IMR-90 (cell line): ENCODE data around the gene OPCML. TPM values are rescaled to one million over a fixed set of nuclear protein-coding genes. Genes with fewer than 3 reads are reported as not detected.

Experiments
- ATAC-seq: fragments of 200-7000 bp; cut with Tn5 transposase; 2 replicates; pipeline ENCODE4 v1.9.1; 2020; ENCODE audit warnings: low read depth, mild to moderate bottlenecking, moderate library complexity
- BruUV-seq: library from RNA; stranded (reverse); fragments of 400-500 nt; replicated peaks from 2 replicates; lab custom pipeline; 2021; lab: Mats Ljungman, UMichigan
- CTCF ChIA-PET: fragments of 300-600 bp; formaldehyde crosslinking; extraction: SDS; loops from one replicate; lab custom pipeline; 2021; ENCODE audit warnings: antibody characterized with exemption; lab: Yijun Ruan, JAX
- POLR2A ChIA-PET: fragments of 300-600 bp; sonication (Branson Sonifier 250); formaldehyde crosslinking; loops from one replicate; lab custom pipeline; 2022; ENCODE audit warnings: antibody characterized with exemption; ENCODE audit not compliant: unreplicated experiment; lab: Charles Lee
- DNase-seq: peaks from one replicate; pipeline ENCODE4 v3.0.0; 2013
- H2AFZ ChIP-seq: replicated peaks from 2 replicates; pipeline ENCODE3; 2013; ENCODE audit warnings: low read length, mild to moderate bottlenecking; ENCODE audit not compliant: poor library complexity
- H2AK5ac ChIP-seq: 2 replicates; pipeline ENCODE4 v1.6.1; 2013; ENCODE audit warnings: low read depth, low read length, inconsistent platforms
- H2AK9ac ChIP-seq: replicated peaks from 2 replicates; pipeline ENCODE3; 2013; ENCODE audit warnings: mild to moderate bottlenecking, low read depth, low read length, moderate library complexity; ENCODE audit not compliant: poor library complexity
- H2BK120ac ChIP-seq: 2 replicates; pipeline ENCODE4 v1.6.1; 2013; ENCODE audit warnings: low read depth, low read length, inconsistent platforms
- H2BK15ac ChIP-seq: 3 replicates; pipeline ENCODE4 v1.6.1; 2013; ENCODE audit warnings: low read depth, low read length, inconsistent platforms
- H2BK20ac ChIP-seq: 2 replicates; pipeline ENCODE4 v1.6.1; 2013; ENCODE audit warnings: low read depth, mild to moderate bottlenecking, inconsistent platforms, low read length, moderate library complexity
- H2BK5ac ChIP-seq: 2 replicates; pipeline ENCODE4 v1.6.1; 2013; ENCODE audit warnings: mild to moderate bottlenecking, low read depth, low read length, inconsistent platforms; ENCODE audit not compliant: poor library complexity, severe bottlenecking
- H3K14ac ChIP-seq: replicated peaks from 2 replicates; pipeline ENCODE4 v1.6.1; 2013; ENCODE audit warnings: low read depth, low read length, inconsistent platforms
- H3K18ac ChIP-seq: 2 replicates; pipeline ENCODE4 v1.6.1; 2013; ENCODE audit warnings: low read depth, low read length, control low read depth
- H3K23ac ChIP-seq: 2 replicates; pipeline ENCODE4 v1.6.1; 2013; ENCODE audit warnings: low read depth, low read length, inconsistent platforms
- H3K27ac ChIP-seq: 2 replicates; pipeline ENCODE4 v1.5.1; 2013; ENCODE audit warnings: mild to moderate bottlenecking, control low read depth, low read length; ENCODE audit not compliant: insufficient read depth
- H3K27me3 ChIP-seq: 2 replicates; pipeline ENCODE4 v1.6.1; 2013; ENCODE audit warnings: low read length; ENCODE audit not compliant: control insufficient read depth, insufficient read depth
- H3K36me3 ChIP-seq: 2 replicates; pipeline ENCODE4 v1.6.1; 2013; ENCODE audit warnings: low read length, mixed read lengths; ENCODE audit not compliant: control insufficient read depth, insufficient read depth
- H3K4ac ChIP-seq: 2 replicates; pipeline ENCODE4 v1.6.1; 2013; ENCODE audit warnings: low read depth, low read length, inconsistent platforms
- H3K4me1 ChIP-seq: 2 replicates; pipeline ENCODE4 v1.6.1; 2013; ENCODE audit warnings: low read length, mixed read lengths; ENCODE audit not compliant: control insufficient read depth, insufficient read depth
- H3K4me2 ChIP-seq: 2 replicates; pipeline ENCODE4 v1.6.1; 2013; ENCODE audit warnings: low read depth, mild to moderate bottlenecking, control low read depth, low read length, moderate library complexity
- H3K4me3 ChIP-seq: 2 replicates; pipeline ENCODE4 v1.5.1; 2013; ENCODE audit warnings: low read depth, mild to moderate bottlenecking, control low read depth, low read length, moderate library complexity; ENCODE audit not compliant: insufficient read depth
- H3K56ac ChIP-seq: 2 replicates; pipeline ENCODE4 v1.6.1; 2013; ENCODE audit warnings: low read length, inconsistent platforms; ENCODE audit not compliant: insufficient read depth; ENCODE audit errors: extremely low read depth
- H3K79me1 ChIP-seq, 2 experiments: 2 replicates each; pipeline ENCODE4 v1.6.1; 2013; ENCODE audit warnings: low read length in 2 of 2, inconsistent platforms in 1 of 2, low read depth in 1 of 2
- H3K9ac ChIP-seq: 2 replicates; pipeline ENCODE4 v1.6.1; 2013; ENCODE audit warnings: low read depth, low read length, control low read depth
- H3K9me1 ChIP-seq: 2 replicates; pipeline ENCODE4 v1.6.1; 2013; ENCODE audit warnings: low read length, inconsistent platforms; ENCODE audit not compliant: insufficient read depth
- H3K9me3 ChIP-seq: 2 replicates; pipeline ENCODE4 v1.6.1; 2013; ENCODE audit warnings: low read length; ENCODE audit not compliant: control insufficient read depth, insufficient read depth
- H4K20me1 ChIP-seq: 2 replicates; pipeline ENCODE4 v1.6.1; 2013; ENCODE audit warnings: low read length, inconsistent platforms; ENCODE audit not compliant: insufficient read depth
- H4K5ac ChIP-seq: 2 replicates; pipeline ENCODE4 v1.6.1; 2013; ENCODE audit warnings: mild to moderate bottlenecking, low read depth, low read length, control low read depth
- H4K8ac ChIP-seq, 2 experiments: 2 replicates each; pipeline ENCODE4 v1.6.1; 2013; ENCODE audit warnings: low read depth in 2 of 2, low read length in 2 of 2, control low read depth in 1 of 2, inconsistent platforms in 1 of 2
- H4K91ac ChIP-seq: 2 replicates; pipeline ENCODE4 v1.6.1; 2013; ENCODE audit warnings: low read depth, low read length, inconsistent platforms; ENCODE audit not compliant: insufficient read depth
- BHLHE40 ChIP-seq: fragments of 150-350 bp; IDR thresholded peaks from 2 replicates; pipeline ENCODE4 v1.6.1; 2016; ENCODE audit warnings: mild to moderate bottlenecking, low read depth, low read length
- CEBPB ChIP-seq: IDR thresholded peaks from 2 replicates; pipeline ENCODE4 v1.6.1; 2012; ENCODE audit warnings: low read depth, low read length, improper control_type of control experiment
- CTCF ChIP-seq: conservative IDR thresholded peaks from 2 replicates; pipeline ENCODE4 v1.5.1; 2012; ENCODE audit warnings: mild to moderate bottlenecking, low read depth, low read length, improper control_type of control experiment
- FOS ChIP-seq: fragments of 150-350 bp; IDR thresholded peaks from 2 replicates; pipeline ENCODE4 v1.6.1; 2016; ENCODE audit warnings: low read depth, low read length
- MAFK ChIP-seq: IDR thresholded peaks from 2 replicates; pipeline ENCODE4 v1.6.1; 2012; ENCODE audit warnings: low read depth, low read length, improper control_type of control experiment
- MXI1 ChIP-seq: IDR thresholded peaks from 2 replicates; pipeline ENCODE4 v1.6.1; 2012; ENCODE audit warnings: low read depth, mild to moderate bottlenecking, low read length, moderate library complexity, borderline replicate concordance
- NFE2L2 ChIP-seq: fragments of 150-350 bp; IDR thresholded peaks from 2 replicates; pipeline ENCODE4 v1.6.1; 2016; ENCODE audit warnings: low read depth, mild to moderate bottlenecking, low read length
- POLR2A ChIP-seq: IDR thresholded peaks from 2 replicates; pipeline ENCODE4 v1.6.1; 2012; ENCODE audit warnings: mild to moderate bottlenecking, low read depth, low read length
- SMC3 ChIP-seq: fragments of 150-350 bp; IDR thresholded peaks from 2 replicates; pipeline ENCODE4 v1.6.1; 2016; ENCODE audit warnings: low read depth, mild to moderate bottlenecking, antibody characterized with exemption, low read length, moderate library complexity
- WGBS, 2 experiments: methylation state at CpG; one replicate each; pipeline versions ENCODE4 v1.1.5 to v1.1.7; 2013; ENCODE audit warnings: missing lambda C conversion rate in 2 of 2; ENCODE audit not compliant: insufficient read length in 1 of 2; ENCODE audit errors: extremely low coverage in 2 of 2; 5-methylcytosine and 5-hydroxymethylcytosine counted together
- dilution Hi-C: fragments of 300-500 bp; cut with HindIII; formaldehyde crosslinking; loops from one replicate; pipeline ENCODE4 v1.14.3; 2018; ENCODE audit warnings: low sequenced_read_pairs; ENCODE audit not compliant: unreplicated experiment
- in situ Hi-C: fragments of 300-500 bp; cut with MboI; formaldehyde crosslinking; loops from 3 replicates; pipeline ENCODE4 v1.14.3; 2019; ENCODE audit warnings: low sequenced_read_pairs, inconsistent platforms, mixed read lengths
- intact Hi-C: fragments of 100-400 bp; cut with micrococcal nuclease; formaldehyde crosslinking; loops from 2 replicates; pipeline ENCODE4 v1.10.0; 2022
- polyA plus RNA-seq, 3 experiments: library from polyadenylated mRNA; depleted of rRNA; stranded (reverse); fragments of >200 nt; gene quantifications; 2 replicates each; pipeline ENCODE4 v1.2.3, GENCODE V29; 2012; ENCODE audit warnings: low replicate concordance in 1 of 3
- total RNA-seq: library from RNA; depleted of rRNA; stranded (reverse); fragments of >200 nt; gene quantifications from 2 replicates; pipeline ENCODE4 v1.2.3, GENCODE V29; 2012

The OPCML gene
- total and polyA plus RNA-seq, 2 of the 4 experiments (the other 2 are of a cell fraction): under 0.01 to 2.6 TPM

- no peaks in the 10 kb centered on the region for H3K4me1 ChIP-seq
- no TSS peak for BruUV-seq
Measured at GRCh38 chr11:133253570-133253969, 278.7 kb downstream of the OPCML start.

More at GRCh38 chr11:133253570-133253969, 278.7 kb downstream of the OPCML start:
- H3K9me3 ChIP-seq: peaks cover 21% of the 10 kb centered on the region
- H4K91ac ChIP-seq: no peak overlapping the region
- no peak overlapping the region for H2BK120ac ChIP-seq
- no peak overlapping the region for H3K4me2 ChIP-seq
- H3K56ac ChIP-seq: no peak overlapping the region
- POLR2A ChIA-PET: no interaction called here
- TF ChIP-seq FOS (no peak), CTCF (no peak), MAFK (no peak), BHLHE40 (no peak), NFE2L2 (no peak), MXI1 (no peak), CEBPB (no peak), SMC3 (no peak), POLR2A (no peak)
- CTCF ChIA-PET: no interaction called here
- no peak overlapping the region for H3K14ac ChIP-seq
- no peak overlapping the region for H3K23ac ChIP-seq
- ATAC-seq (no peak), DNase-seq (no peak)
- no peaks in the 10 kb centered on the region for H4K20me1 ChIP-seq
- H3K27ac ChIP-seq: no peak overlapping the region
- in situ Hi-C loops (no loop called here), intact Hi-C loops (no loop called here), dilution Hi-C loops (no loop called here)
- no peak overlapping the region for H3K9ac ChIP-seq
- no peak overlapping the region for H3K4ac ChIP-seq
- no peak overlapping the region for H2BK15ac ChIP-seq
- H3K79me1 ChIP-seq: no peaks in the 10 kb centered on the region
- H3K18ac ChIP-seq: no peak overlapping the region
- H2AFZ ChIP-seq: no peak overlapping the region
- H4K5ac ChIP-seq: no peak overlapping the region
- no peak overlapping the region for H4K8ac ChIP-seq
- WGBS, 2 experiments: no CpG with 5 or more reads among the region's 3 CpGs
- no peak overlapping the region for H2AK9ac ChIP-seq
- H3K4me3 ChIP-seq: no peak overlapping the region
- H2AK5ac ChIP-seq: no peak overlapping the region
- H2BK5ac ChIP-seq: no peak overlapping the region
- no peaks in the 10 kb centered on the region for H3K27me3 ChIP-seq
- H2BK20ac ChIP-seq: no peak overlapping the region
- H3K36me3 ChIP-seq: no peaks in the 10 kb centered on the region
- no peaks in the 10 kb centered on the region for H3K9me1 ChIP-seq
